NT2/D1 (cell line): ENCODE data around the gene OPN3.

Source experiments
- SUZ12 ChIP-seq: IDR thresholded peaks from 2 replicates; pipeline ENCODE4 v1.6.1; 2011; ENCODE audit not compliant: insufficient read length, insufficient read depth; ENCODE audit errors: extremely low read depth
- YY1 ChIP-seq: IDR thresholded peaks from 2 replicates; pipeline ENCODE4 v1.6.1; 2011; ENCODE audit not compliant: insufficient read length, insufficient read depth

- TF ChIP-seq YY1 (no peak), SUZ12 (no peak)
Measured at GRCh38 chr1:241648159-241648558, 8.0 kb upstream of the OPN3 start.
